ENCODE results near the gene OR5AN1. TPM values are rescaled to one million over a fixed set of nuclear protein-coding genes. Genes with fewer than 3 reads are reported as not detected.

OR5AN1 gene
- total and polyA plus RNA-seq, 7 experiments from 2014 or later: not detected

DNA sequence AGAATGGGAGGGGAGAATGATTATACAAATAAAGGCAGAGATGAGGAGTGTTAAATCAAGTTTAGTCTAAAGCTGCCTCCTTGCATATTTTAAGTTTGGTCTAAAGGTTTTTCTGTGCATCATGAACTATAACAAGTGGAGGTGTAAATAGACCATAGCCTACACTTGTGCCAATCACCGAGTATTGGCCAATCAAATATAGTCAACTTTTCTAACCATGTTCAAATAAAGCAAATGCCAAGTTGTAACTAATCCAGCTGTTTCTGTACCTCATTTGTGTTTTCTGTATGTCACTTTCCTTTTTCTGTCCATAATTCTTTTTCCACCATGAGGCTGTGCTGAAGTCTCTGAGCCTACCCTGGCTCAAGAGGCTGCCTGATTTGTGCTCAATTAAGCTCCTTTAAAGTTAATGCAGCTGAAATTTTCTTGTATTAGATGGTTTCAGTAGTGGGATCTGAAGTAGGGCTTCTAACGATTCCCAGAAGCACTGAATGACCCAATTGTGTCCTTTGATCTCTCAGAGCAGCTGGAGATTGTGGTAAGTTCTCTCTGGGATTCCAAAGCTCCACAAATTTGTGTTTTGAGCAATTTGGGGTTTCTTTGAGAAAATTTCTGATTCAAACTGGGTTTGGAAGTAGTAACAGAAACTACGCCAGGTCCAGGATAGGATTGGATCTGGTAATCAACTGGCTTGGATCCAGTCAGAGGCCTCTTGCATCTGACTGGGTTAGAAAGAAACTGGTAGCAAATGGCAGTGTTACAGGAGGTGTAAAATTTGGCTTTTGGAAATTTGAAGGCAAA, 42.0 kb downstream of the OR5AN1 start:
- H3K4me3 Mint-ChIP-seq: no peak overlapping the region
- no peaks in the 10 kb centered on the region for H3K4me1 ChIP-seq (ENCODE audit: control insufficient read depth in 2 of 2, insufficient read depth in 2 of 2, low read length in 2 of 2)
- ATAC-seq: no peak
- H3K9me3 ChIP-seq (ENCODE audit: control insufficient read depth in 2 of 3, low read length in 3 of 3): peaks cover 0 to 4% (median 0%) of the 10 kb centered on the region in 3 experiments
- no peaks in the 10 kb centered on the region for H3K4me1 Mint-ChIP-seq
- CTCF ChIA-PET: no interaction called here
- no peak overlapping the region for H3K27ac ChIP-seq (ENCODE audit: low read depth, low read length)
- intact Hi-C loops (cut with micrococcal nuclease): no loop called here
- H3K27me3 Mint-ChIP-seq: peaks cover 0 to 13% (median 9%) of the 10 kb centered on the region in 5 donors
- H3K27ac Mint-ChIP-seq: no peak overlapping the region
- no peak for DNase-seq
- H3K9me3 Mint-ChIP-seq: peaks cover 0 to 23% (median 8%) of the 10 kb centered on the region in 11 donors
- H3K36me3 ChIP-seq (ENCODE audit: control insufficient read depth in 2 of 3, insufficient read depth in 3 of 3, low read length in 3 of 3): no peaks in the 10 kb centered on the region
- no peak overlapping the region for H3K4me3 ChIP-seq (ENCODE audit: low read length)
- H3K36me3 Mint-ChIP-seq: peaks cover 0 to 5% (median 0%) of the 10 kb centered on the region in 5 donors
- H3K27me3 ChIP-seq (ENCODE audit: control insufficient read depth in 2 of 2, insufficient read depth in 2 of 2, low read length in 2 of 2): no peaks in the 10 kb centered on the region
- POLR2A ChIA-PET: no interaction called here

DNA sequence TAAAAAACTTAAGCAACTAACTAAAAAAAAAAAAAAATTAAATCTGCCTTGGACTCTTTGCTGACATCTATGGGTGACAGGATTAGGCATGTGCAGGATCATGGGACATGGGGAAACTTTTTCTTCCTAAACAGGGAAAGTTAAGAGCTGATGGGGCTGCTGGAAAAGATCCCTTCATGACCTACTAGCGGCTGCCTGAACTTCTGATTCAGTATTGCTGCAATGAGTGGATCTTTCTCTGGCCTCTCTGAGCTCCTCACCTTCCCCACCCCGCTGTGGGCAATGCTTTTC, 42.5 kb downstream of the OR5AN1 start:
- H3K4me3 Mint-ChIP-seq: no peak overlapping the region
- no peaks in the 10 kb centered on the region for H3K36me3 ChIP-seq (ENCODE audit: control insufficient read depth in 2 of 3, insufficient read depth in 3 of 3, low read length in 3 of 3)
- H3K27me3 ChIP-seq (ENCODE audit: control insufficient read depth in 2 of 2, insufficient read depth in 2 of 2, low read length in 2 of 2): no peaks in the 10 kb centered on the region
- intact Hi-C loops (cut with micrococcal nuclease): no loop called here
- ATAC-seq (no peak), DNase-seq (no peak)
- H3K27me3 Mint-ChIP-seq: peaks cover 0 to 17% (median 13%) of the 10 kb centered on the region in 5 donors
- H3K4me3 ChIP-seq (ENCODE audit: low read length): no peak overlapping the region
- peaks cover 0 to 5% (median 0%) of the 10 kb centered on the region in 5 donors for H3K36me3 Mint-ChIP-seq
- no peaks in the 10 kb centered on the region for H3K4me1 ChIP-seq (ENCODE audit: control insufficient read depth in 2 of 2, insufficient read depth in 2 of 2, low read length in 2 of 2)
- H3K4me1 Mint-ChIP-seq: no peaks in the 10 kb centered on the region
- no peak overlapping the region for H3K27ac Mint-ChIP-seq
- ChIA-PET POLR2A (no interaction called here), CTCF (no interaction called here)
- H3K9me3 ChIP-seq (ENCODE audit: control insufficient read depth in 2 of 3, low read length in 3 of 3): peaks cover 0 to 4% (median 0%) of the 10 kb centered on the region in 3 experiments
- H3K27ac ChIP-seq (ENCODE audit: low read depth, low read length): no peak overlapping the region
- peaks cover 0 to 28% (median 9%) of the 10 kb centered on the region in 11 donors for H3K9me3 Mint-ChIP-seq

GRCh38 chr11:59403546-59403945, 44.9 kb downstream of the OR5AN1 start:
- CTCF ChIA-PET: no interaction called here
- DNase-seq: no peak
- Mint-ChIP-seq H3K4me3 (no peak overlapping the region), H3K9me3 (peaks cover 0 to 28% (median 9%) of the 10 kb centered on the region in 11 donors), H3K36me3 (peaks cover 0 to 8% (median 0%) of the 10 kb centered on the region in 5 donors), H3K4me1 (no peaks in the 10 kb centered on the region), H3K27ac (no peak overlapping the region), H3K27me3 (peaks cover 0 to 17% (median 13%) of the 10 kb centered on the region in 5 donors)
- Histone ChIP-seq H3K27ac (ENCODE audit: low read depth, low read length) (no peak overlapping the region), H3K27me3 (ENCODE audit: control insufficient read depth in 2 of 2, insufficient read depth in 2 of 2, low read length in 2 of 2) (no peaks in the 10 kb centered on the region), H3K4me3 (ENCODE audit: low read length) (no peak overlapping the region), H3K9me3 (ENCODE audit: control insufficient read depth in 2 of 3, low read length in 3 of 3) (peaks cover 0 to 4% (median 0%) of the 10 kb centered on the region in 3 experiments), H3K36me3 (ENCODE audit: control insufficient read depth in 2 of 3, insufficient read depth in 3 of 3, low read length in 3 of 3) (no peaks in the 10 kb centered on the region), H3K4me1 (ENCODE audit: control insufficient read depth in 2 of 2, insufficient read depth in 2 of 2, low read length in 2 of 2) (no peaks in the 10 kb centered on the region)
- no peak for ATAC-seq
- intact Hi-C loops (cut with micrococcal nuclease): no loop called here
- POLR2A ChIA-PET: interaction anchor here (0.6 kb wide), 1 partner anchor 94 kb away, joined by 3 read pairs; no protein-coding TSS in a partner anchor

GRCh38 chr11:59413646-59414045, 55.0 kb downstream of the OR5AN1 start:
- no peak overlapping the region for H3K27ac ChIP-seq (ENCODE audit: low read depth, low read length)
- H3K4me1 ChIP-seq (ENCODE audit: control insufficient read depth in 2 of 2, insufficient read depth in 2 of 2, low read length in 2 of 2): no peaks in the 10 kb centered on the region
- intact Hi-C loops (cut with micrococcal nuclease): no loop called here
- POLR2A ChIA-PET: no interaction called here
- no peak overlapping the region for H3K4me3 ChIP-seq (ENCODE audit: low read length)
- peaks cover 16 to 44% (median 31%) of the 10 kb centered on the region in 5 donors for H3K27me3 Mint-ChIP-seq
- no peaks in the 10 kb centered on the region for H3K36me3 ChIP-seq (ENCODE audit: control insufficient read depth in 2 of 3, insufficient read depth in 3 of 3, low read length in 3 of 3)
- no peaks in the 10 kb centered on the region for H3K27me3 ChIP-seq (ENCODE audit: control insufficient read depth in 2 of 2, insufficient read depth in 2 of 2, low read length in 2 of 2)
- peaks cover 0 to 7% (median 0%) of the 10 kb centered on the region in 5 donors for H3K36me3 Mint-ChIP-seq
- H3K4me3 Mint-ChIP-seq: no peak overlapping the region
- CTCF ChIA-PET: no interaction called here
- no peaks in the 10 kb centered on the region for H3K9me3 ChIP-seq (ENCODE audit: control insufficient read depth in 2 of 3, low read length in 3 of 3)
- H3K27ac Mint-ChIP-seq: no peak overlapping the region
- peaks cover 0 to 25% (median 6%) of the 10 kb centered on the region in 11 donors for H3K9me3 Mint-ChIP-seq
- ATAC-seq (no peak), DNase-seq (no peak)
- peaks cover 0 to 12% (median 5%) of the 10 kb centered on the region in 7 donors for H3K4me1 Mint-ChIP-seq

- intact Hi-C loops (cut with micrococcal nuclease): no loop called here
- peaks cover 16 to 58% (median 34%) of the 10 kb centered on the region in 5 donors for H3K27me3 Mint-ChIP-seq
These were observed 56.4 kb downstream of the OR5AN1 start for GRCh38 chr11:59415111-59415510.

GRCh38 chr11:59416613-59417012, 57.9 kb downstream of the OR5AN1 start:
- Mint-ChIP-seq H3K27me3 (peaks cover 16 to 58% (median 34%) of the 10 kb centered on the region in 5 donors), H3K36me3 (no peaks in the 10 kb centered on the region), H3K4me1 (peaks cover 0 to 12% (median 5%) of the 10 kb centered on the region in 7 donors), H3K27ac (no peak overlapping the region), H3K9me3 (peaks cover 0 to 5% (median 0%) of the 10 kb centered on the region in 11 donors), H3K4me3 (no peak overlapping the region)
- ChIA-PET CTCF (interaction anchor here (1.7 kb wide), 1 partner anchor 13 kb away, joined by 7 read pairs; no protein-coding TSS in a partner anchor), POLR2A (no interaction called here)
- Histone ChIP-seq H3K36me3 (ENCODE audit: control insufficient read depth in 2 of 3, insufficient read depth in 3 of 3, low read length in 3 of 3) (no peaks in the 10 kb centered on the region), H3K9me3 (ENCODE audit: control insufficient read depth in 2 of 3, low read length in 3 of 3) (no peaks in the 10 kb centered on the region), H3K27ac (ENCODE audit: low read depth, low read length) (no peak overlapping the region), H3K27me3 (ENCODE audit: control insufficient read depth in 2 of 2, insufficient read depth in 2 of 2, low read length in 2 of 2) (no peaks in the 10 kb centered on the region), H3K4me1 (ENCODE audit: control insufficient read depth in 2 of 2, insufficient read depth in 2 of 2, low read length in 2 of 2) (no peaks in the 10 kb centered on the region), H3K4me3 (ENCODE audit: low read length) (no peak overlapping the region)
- DNase-seq (no peak), ATAC-seq (no peak)
- intact Hi-C loops (cut with micrococcal nuclease): no loop called here

More at GRCh38 chr11:59415111-59415510, 56.4 kb downstream of the OR5AN1 start:
- ATAC-seq: no peak
- DNase-seq: no peak
- Histone ChIP-seq H3K4me1 (ENCODE audit: control insufficient read depth in 2 of 2, insufficient read depth in 2 of 2, low read length in 2 of 2) (no peaks in the 10 kb centered on the region), H3K27me3 (ENCODE audit: control insufficient read depth in 2 of 2, insufficient read depth in 2 of 2, low read length in 2 of 2) (no peaks in the 10 kb centered on the region), H3K4me3 (ENCODE audit: low read length) (no peak overlapping the region), H3K36me3 (ENCODE audit: control insufficient read depth in 2 of 3, insufficient read depth in 3 of 3, low read length in 3 of 3) (no peaks in the 10 kb centered on the region), H3K27ac (ENCODE audit: low read depth, low read length) (no peak overlapping the region), H3K9me3 (ENCODE audit: control insufficient read depth in 2 of 3, low read length in 3 of 3) (no peaks in the 10 kb centered on the region)
- H3K27ac Mint-ChIP-seq: no peak overlapping the region
- ChIA-PET POLR2A (no interaction called here), CTCF (no interaction called here)
- no peak overlapping the region for H3K4me3 Mint-ChIP-seq
- H3K36me3 Mint-ChIP-seq: peaks cover 0 to 4% (median 0%) of the 10 kb centered on the region in 5 donors
- H3K9me3 Mint-ChIP-seq: peaks cover 0 to 12% (median 5%) of the 10 kb centered on the region in 11 donors
- peaks cover 0 to 12% (median 5%) of the 10 kb centered on the region in 7 donors for H3K4me1 Mint-ChIP-seq

Data from naive thymus-derived CD4-positive, alpha-beta T cell (primary cell).